ENCODE results near the gene CPD.

DNA sequence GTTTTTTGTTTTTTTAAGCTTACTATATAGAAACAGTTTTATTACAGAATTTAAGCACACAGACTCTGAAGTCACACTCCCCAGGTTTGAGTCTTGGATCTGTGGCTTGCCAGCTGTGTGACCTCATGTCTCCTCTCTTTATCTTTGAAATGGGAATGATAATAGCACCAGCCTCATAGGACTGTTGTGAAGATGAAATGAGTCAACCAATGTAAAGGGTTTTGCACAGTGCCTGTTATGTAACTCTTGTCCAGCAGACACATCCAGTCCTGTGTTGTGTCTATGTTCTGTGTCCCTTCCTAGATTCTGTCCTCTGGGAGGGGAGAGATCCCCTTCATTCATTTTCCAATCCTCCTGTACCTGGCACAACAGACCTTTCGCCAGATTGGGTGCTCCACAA lies 3.1 kb upstream of the CPD start:
- TF ChIP-seq TCF12 (IDR thresholded peaks at IDR 0.05): no peak
- TF ChIP-seq, protein P1, sequence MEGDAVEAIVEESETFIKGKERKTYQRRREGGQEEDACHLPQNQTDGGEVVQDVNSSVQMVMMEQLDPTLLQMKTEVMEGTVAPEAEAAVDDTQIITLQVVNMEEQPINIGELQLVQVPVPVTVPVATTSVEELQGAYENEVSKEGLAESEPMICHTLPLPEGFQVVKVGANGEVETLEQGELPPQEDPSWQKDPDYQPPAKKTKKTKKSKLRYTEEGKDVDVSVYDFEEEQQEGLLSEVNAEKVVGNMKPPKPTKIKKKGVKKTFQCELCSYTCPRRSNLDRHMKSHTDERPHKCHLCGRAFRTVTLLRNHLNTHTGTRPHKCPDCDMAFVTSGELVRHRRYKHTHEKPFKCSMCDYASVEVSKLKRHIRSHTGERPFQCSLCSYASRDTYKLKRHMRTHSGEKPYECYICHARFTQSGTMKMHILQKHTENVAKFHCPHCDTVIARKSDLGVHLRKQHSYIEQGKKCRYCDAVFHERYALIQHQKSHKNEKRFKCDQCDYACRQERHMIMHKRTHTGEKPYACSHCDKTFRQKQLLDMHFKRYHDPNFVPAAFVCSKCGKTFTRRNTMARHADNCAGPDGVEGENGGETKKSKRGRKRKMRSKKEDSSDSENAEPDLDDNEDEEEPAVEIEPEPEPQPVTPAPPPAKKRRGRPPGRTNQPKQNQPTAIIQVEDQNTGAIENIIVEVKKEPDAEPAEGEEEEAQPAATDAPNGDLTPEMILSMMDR (IDR thresholded peaks at IDR 0.05): no peak
